SK-N-SH (cell line): Measurements from ENCODE around the gene MED27. TPM values are rescaled to one million over a fixed set of nuclear protein-coding genes. Genes with fewer than 3 reads are reported as not detected.

Experiments used
- CTCF ChIA-PET: fragments of 300-600, 350-600 bp; formaldehyde crosslinking; extraction: SDS; loops from one replicate; lab custom pipeline; 2021; lab: Yijun Ruan, JAX
- POLR2A ChIA-PET: fragments of 350-600 bp; sonication (Branson Sonifier 250); formaldehyde crosslinking; extraction: SDS; loops from one replicate; lab custom pipeline; 2020; ENCODE audit warnings: antibody characterized with exemption, inconsistent platforms; lab: Yijun Ruan, JAX
- DNase-seq: peaks from one replicate; pipeline ENCODE4 v3.0.0; 2012
- H2AFZ ChIP-seq: fragments of 200-600 bp; sonication (generic); 2 replicates; pipeline ENCODE4 v1.8.1; 2016; ENCODE audit warnings: antibody characterized with exemption, mild to moderate bottlenecking, low read depth
- H3F3A ChIP-seq: fragments of 200-600 bp; sonication (generic); replicated peaks from 2 replicates; pipeline ENCODE3; 2016; ENCODE audit warnings: antibody characterized with exemption, mild to moderate bottlenecking; ENCODE audit not compliant: insufficient read depth
- H3K27ac ChIP-seq, 2 experiments: fragments of 200-500 bp in 1 of 2; fragments of 200-600 bp in 1 of 2; sonication (Bioruptor generic) in 1 of 2; sonication (generic), shearing (Covaris generic) in 1 of 2; 2 replicates each; pipeline versions ENCODE4 v1.5.1 to v1.6.1; 2014 to 2016; ENCODE audit warnings: low read depth in 2 of 2, inconsistent platforms in 1 of 2, low read length in 1 of 2, mild to moderate bottlenecking in 1 of 2, mixed read lengths in 1 of 2
- H3K27me3 ChIP-seq: fragments of 200-600 bp; sonication (generic), shearing (Covaris generic); 2 replicates; pipeline ENCODE4 v1.6.1; 2016; ENCODE audit warnings: mixed run types; ENCODE audit not compliant: insufficient read depth
- H3K36me3 ChIP-seq, 2 experiments: fragments of 200-500 bp in 1 of 2; fragments of 200-600 bp in 1 of 2; sonication (Bioruptor generic) in 1 of 2; sonication (generic) in 1 of 2; replicated peaks in 1 of 2; 2 replicates each; pipeline versions ENCODE3 to v1.5.1; 2014 to 2016; ENCODE audit warnings: low read length in 1 of 2, mild to moderate bottlenecking in 1 of 2; ENCODE audit not compliant: insufficient read depth in 2 of 2, control insufficient read depth in 1 of 2
- H3K4me1 ChIP-seq, 2 experiments: fragments of 200-500 bp in 1 of 2; fragments of 200-600 bp in 1 of 2; sonication (Bioruptor generic) in 1 of 2; sonication (generic), shearing (Covaris generic) in 1 of 2; 2 replicates each; pipeline versions ENCODE4 v1.5.1 to v1.6.1; 2014 to 2016; ENCODE audit warnings: low read depth in 1 of 2, low read length in 1 of 2, mixed run types in 1 of 2; ENCODE audit not compliant: insufficient read depth in 2 of 2, control insufficient read depth in 1 of 2
- H3K4me2 ChIP-seq: fragments of 200-600 bp; sonication (generic), shearing (Covaris generic); 2 replicates; pipeline ENCODE4 v1.6.1; 2017; ENCODE audit warnings: mixed run types
- H3K4me3 ChIP-seq, 2 experiments: fragments of 200-500 bp in 1 of 2; fragments of 200-600 bp in 1 of 2; sonication (Bioruptor generic) in 1 of 2; sonication (generic), shearing (Covaris generic) in 1 of 2; 2 replicates each; pipeline versions ENCODE4 v1.5.1 to v1.8.1; 2014 to 2016; ENCODE audit warnings: low read depth in 2 of 2, inconsistent platforms in 1 of 2, low read length in 1 of 2, mild to moderate bottlenecking in 1 of 2, mixed read lengths in 1 of 2, moderate library complexity in 1 of 2
- H3K79me2 ChIP-seq: fragments of 200-600 bp; sonication (generic); 2 replicates; pipeline ENCODE4 v1.8.1; 2017; ENCODE audit warnings: mild to moderate bottlenecking; ENCODE audit not compliant: insufficient read depth
- H3K9ac ChIP-seq: fragments of 200-600 bp; sonication (generic); 2 replicates; pipeline ENCODE4 v1.6.1; 2017; ENCODE audit warnings: mixed run types
- H3K9me2 ChIP-seq: fragments of 200-600 bp; sonication (generic); 2 replicates; pipeline ENCODE4 v1.6.1; 2017; ENCODE audit warnings: mixed run types
- H3K9me3 ChIP-seq: fragments of 200-600 bp; sonication (generic); 2 replicates; pipeline ENCODE4 v1.6.1; 2017; ENCODE audit warnings: mixed run types, mild to moderate bottlenecking, moderate library complexity
- H4K20me1 ChIP-seq: fragments of 200-600 bp; sonication (generic); 2 replicates; pipeline ENCODE4 v1.6.1; 2017; ENCODE audit warnings: mild to moderate bottlenecking, mixed run types; ENCODE audit not compliant: insufficient read depth
- CHD2 ChIP-seq: fragments of 150-350 bp; IDR thresholded peaks from 2 replicates; pipeline ENCODE4 v1.6.1; 2018; ENCODE audit warnings: low read length; ENCODE audit not compliant: partially characterized antibody
- FOXJ3 ChIP-seq: sonication (generic); formaldehyde crosslinking; IDR thresholded peaks from 2 replicates; pipeline ENCODE4 v1.5.1; 2020; ENCODE audit warnings: mild to moderate bottlenecking, missing genetic modification reagents
- GABPA ChIP-seq: IDR thresholded peaks from 2 replicates; pipeline ENCODE4 v1.4.0; 2012; ENCODE audit warnings: low read depth, mild to moderate bottlenecking
- JUND ChIP-seq: IDR thresholded peaks from 2 replicates; pipeline ENCODE4 v1.4.0; 2012
- MEF2A ChIP-seq: IDR thresholded peaks from 2 replicates; pipeline ENCODE4 v1.4.0; 2012; ENCODE audit warnings: low read depth, borderline replicate concordance
- MXI1 ChIP-seq: IDR thresholded peaks from 2 replicates; pipeline ENCODE4 v1.6.1; 2012; ENCODE audit warnings: mild to moderate bottlenecking, low read depth, low read length, improper control_type of control experiment
- RCOR1 ChIP-seq: fragments of 150-350 bp; IDR thresholded peaks from 2 replicates; pipeline ENCODE4 v1.6.1; 2017; ENCODE audit warnings: antibody characterized with exemption, low read length
- RFX5 ChIP-seq: IDR thresholded peaks from 2 replicates; pipeline ENCODE4 v1.6.1; 2012; ENCODE audit warnings: mild to moderate bottlenecking, improper control_type of control experiment, low read length
- SMC3 ChIP-seq: IDR thresholded peaks from 2 replicates; pipeline ENCODE4 v1.6.1; 2012; ENCODE audit warnings: low read depth, low read length, improper control_type of control experiment
- TEAD4 ChIP-seq: IDR thresholded peaks from 2 replicates; pipeline ENCODE4 v1.4.0; 2012; ENCODE audit warnings: mild to moderate bottlenecking, borderline replicate concordance; ENCODE audit not compliant: insufficient read depth
- USF2 ChIP-seq: fragments of 150-350 bp; IDR thresholded peaks from 2 replicates; pipeline ENCODE4 v1.6.1; 2017; ENCODE audit warnings: antibody characterized with exemption, low read length, low read depth, borderline replicate concordance
- YY1 ChIP-seq: IDR thresholded peaks from 2 replicates; pipeline ENCODE4 v1.4.0; 2012; ENCODE audit warnings: low read depth, mild to moderate bottlenecking
- WGBS: methylation state at CpG from one replicate; pipeline ENCODE4 v1.1.6; 2017; ENCODE audit warnings: low lambda C conversion rate; 5-methylcytosine and 5-hydroxymethylcytosine counted together
- polyA plus RNA-seq, 3 experiments: library from polyadenylated mRNA; depleted of rRNA; stranded (reverse); fragments of >200 nt; gene quantifications; 2 replicates each; pipeline ENCODE4 v1.2.3, GENCODE V29; 2012
- TF ChIP-seq, protein P1 (sequence below): IDR thresholded peaks from 2 replicates; pipeline ENCODE4 v1.4.0; 2012; ENCODE audit warnings: low read depth

The MED27 gene
- polyA plus RNA-seq, 1 of the 3 experiments (the other 2 are of a cell fraction) = 35.0 TPM

- Histone ChIP-seq H3K36me3 (no peaks in the 10 kb centered on the region), H4K20me1 (peaks cover 24% of the 10 kb centered on the region; the same call in 1 of the 2 replicates), H3K4me1 (peaks cover 0 to 2% of the 10 kb centered on the region in 2 experiments; a peak in 1 of 4 replicates), H3K27ac (no peak overlapping the region), H3K9me3 (no peaks in the 10 kb centered on the region), H3F3A (no peaks in the 10 kb centered on the region), H3K4me3 (no peak overlapping the region), H3K9ac (no peak overlapping the region), H3K4me2 (no peak overlapping the region), H3K9me2 (no peaks in the 10 kb centered on the region), H3K79me2 (no peaks in the 10 kb centered on the region), H2AFZ (no peak overlapping the region), H3K27me3 (no peaks in the 10 kb centered on the region)
- TF ChIP-seq MEF2A = no peak
- TF ChIP-seq, protein P1, sequence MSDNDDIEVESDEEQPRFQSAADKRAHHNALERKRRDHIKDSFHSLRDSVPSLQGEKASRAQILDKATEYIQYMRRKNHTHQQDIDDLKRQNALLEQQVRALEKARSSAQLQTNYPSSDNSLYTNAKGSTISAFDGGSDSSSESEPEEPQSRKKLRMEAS = no peak
- no peak for TF ChIP-seq RFX5
- no peak for TF ChIP-seq TEAD4
- no peak for TF ChIP-seq FOXJ3 (CRISPR knock-in tag)
- DNase-seq = no peak
- POLR2A ChIA-PET = no interaction called here
- CTCF ChIA-PET = interaction anchor here (0.8 kb wide), 1 partner anchor 9 kb away, joined by 4 read pairs; no protein-coding TSS in a partner anchor
- 88% methylated on average over 5 of the region's 5 CpGs for WGBS
These were observed 161.2 kb downstream of the MED27 start for GRCh38 chr9:131918481-131918880.

GRCh38 chr9:131917009-131917408, 162.7 kb downstream of the MED27 start:
- no peak overlapping the region for H3K9ac ChIP-seq
- ChIA-PET CTCF (no interaction called here), POLR2A (no interaction called here)
- H3K4me3 ChIP-seq = no peak overlapping the region
- H3K9me3 ChIP-seq = no peaks in the 10 kb centered on the region
- 90% methylated on average over 2 of the region's 2 CpGs for WGBS
- H3K27ac ChIP-seq = no peak overlapping the region
- H3K9me2 ChIP-seq = no peaks in the 10 kb centered on the region
- H3K4me2 ChIP-seq = no peak overlapping the region
- peaks cover 24% of the 10 kb centered on the region; the same call in 1 of the 2 replicates for H4K20me1 ChIP-seq
- H3K4me1 ChIP-seq = peaks cover 0 to 2% of the 10 kb centered on the region in 2 experiments; a peak in 1 of 4 replicates
- TF ChIP-seq GABPA = no peak
- no peak for TF ChIP-seq MXI1
- no peak for TF ChIP-seq CHD2
- TF ChIP-seq SMC3 = no peak
- no peak for TF ChIP-seq YY1
- no peak for TF ChIP-seq USF2
- no peak for TF ChIP-seq RCOR1
- TF ChIP-seq JUND = no peak
- no peaks in the 10 kb centered on the region for H3K36me3 ChIP-seq
- H3K79me2 ChIP-seq = no peaks in the 10 kb centered on the region
- DNase-seq = no peak
- no peak overlapping the region for H2AFZ ChIP-seq
- H3K27me3 ChIP-seq = no peaks in the 10 kb centered on the region
- no peaks in the 10 kb centered on the region for H3F3A ChIP-seq
